GM19043 (cell line): ENCODE results near the gene TM4SF4.

Experiments used
- ATAC-seq: cut with Tn5 transposase; IDR thresholded peaks from one replicate; pipeline ENCODE4 v1.9.1; 2021; ENCODE audit warnings: low read depth; ENCODE audit not compliant: unreplicated experiment

TM4SF4 gene

GRCh38 chr3:149480326-149481017 lies 6.0 kb downstream of the TM4SF4 start:
- ATAC-seq = peak; percentile 90

DNA sequence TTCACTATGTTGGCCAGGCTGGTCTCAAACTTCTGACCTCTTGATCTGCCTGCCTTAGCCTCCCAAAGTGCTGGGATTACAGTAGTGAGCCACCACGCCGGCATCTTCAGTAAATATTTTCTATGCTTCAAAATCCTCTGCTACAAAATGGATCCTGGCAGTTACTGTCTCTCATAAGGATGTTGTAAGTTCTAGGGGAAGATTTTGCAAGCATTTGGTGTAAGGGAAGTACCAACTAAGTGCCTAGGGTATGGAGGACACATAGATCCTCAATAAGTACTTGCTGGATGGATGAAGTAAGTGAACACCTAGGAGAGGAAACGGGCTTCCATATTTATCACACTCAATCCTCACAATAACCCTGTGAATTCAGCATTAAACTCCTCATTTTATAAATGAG lies 6.6 kb downstream of the TM4SF4 start:
- ATAC-seq = no peak

- no peak for ATAC-seq
Observed at GRCh38 chr3:149481491-149481890, 7.0 kb downstream of the TM4SF4 start.

GRCh38 chr3:149486726-149487125 lies 12.2 kb downstream of the TM4SF4 start:
- ATAC-seq = no peak

DNA sequence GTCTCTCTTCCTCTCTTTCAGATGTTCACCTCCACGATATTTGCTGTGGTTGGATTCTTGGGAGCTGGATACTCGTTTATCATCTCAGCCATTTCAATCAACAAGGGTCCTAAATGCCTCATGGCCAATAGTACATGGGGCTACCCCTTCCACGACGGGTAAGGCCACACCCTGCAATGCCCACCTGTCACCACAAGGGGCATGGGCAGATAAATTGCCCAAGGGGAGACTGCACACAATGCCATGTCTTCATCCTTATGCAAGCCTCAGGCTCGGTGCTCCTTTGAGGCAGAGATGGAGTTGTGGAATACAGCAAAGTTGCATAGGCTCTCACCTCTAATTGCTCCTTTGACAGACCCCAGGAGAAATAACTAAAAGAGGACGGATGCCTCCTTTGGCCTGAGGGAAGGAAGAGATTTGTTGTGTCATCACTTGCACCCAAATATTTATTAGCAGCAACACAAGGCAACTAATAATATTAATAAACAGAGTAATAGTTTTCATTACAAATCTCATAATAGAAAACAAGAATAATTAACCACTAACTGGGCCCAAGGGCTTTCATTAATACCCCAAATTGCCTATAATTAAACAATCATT lies 13.2 kb downstream of the TM4SF4 start:
- ATAC-seq = peak; percentile 92

DNA sequence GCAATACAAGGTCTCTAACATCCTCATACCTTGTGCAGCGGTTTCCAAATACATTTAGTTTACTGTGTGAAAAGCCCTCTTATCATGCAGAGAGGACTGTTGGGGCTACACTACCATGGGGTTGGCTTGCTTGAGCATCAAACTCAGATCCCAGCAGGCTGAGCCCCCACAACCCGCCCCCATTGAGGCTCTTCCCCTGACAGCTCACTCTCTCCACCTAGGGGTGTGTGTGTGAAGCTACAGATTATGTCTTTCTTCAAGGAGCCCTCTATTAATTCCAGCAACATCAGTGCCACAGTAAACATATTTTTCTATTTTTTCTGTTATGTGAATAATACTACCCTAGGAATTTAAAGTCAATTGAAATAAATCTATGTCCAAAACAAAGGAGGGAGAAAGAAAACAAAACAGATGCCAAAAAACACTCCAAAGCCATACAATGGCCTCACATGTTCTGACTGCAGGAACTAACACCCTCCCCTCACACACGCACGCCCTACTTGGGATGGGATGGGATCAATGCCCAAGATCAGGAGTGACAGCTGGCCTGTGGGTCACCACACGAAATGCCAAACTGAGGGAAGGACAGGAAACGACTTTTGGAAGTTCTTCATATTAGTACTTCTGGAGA lies 14.7 kb downstream of the TM4SF4 start:
- ATAC-seq = no peak

DNA sequence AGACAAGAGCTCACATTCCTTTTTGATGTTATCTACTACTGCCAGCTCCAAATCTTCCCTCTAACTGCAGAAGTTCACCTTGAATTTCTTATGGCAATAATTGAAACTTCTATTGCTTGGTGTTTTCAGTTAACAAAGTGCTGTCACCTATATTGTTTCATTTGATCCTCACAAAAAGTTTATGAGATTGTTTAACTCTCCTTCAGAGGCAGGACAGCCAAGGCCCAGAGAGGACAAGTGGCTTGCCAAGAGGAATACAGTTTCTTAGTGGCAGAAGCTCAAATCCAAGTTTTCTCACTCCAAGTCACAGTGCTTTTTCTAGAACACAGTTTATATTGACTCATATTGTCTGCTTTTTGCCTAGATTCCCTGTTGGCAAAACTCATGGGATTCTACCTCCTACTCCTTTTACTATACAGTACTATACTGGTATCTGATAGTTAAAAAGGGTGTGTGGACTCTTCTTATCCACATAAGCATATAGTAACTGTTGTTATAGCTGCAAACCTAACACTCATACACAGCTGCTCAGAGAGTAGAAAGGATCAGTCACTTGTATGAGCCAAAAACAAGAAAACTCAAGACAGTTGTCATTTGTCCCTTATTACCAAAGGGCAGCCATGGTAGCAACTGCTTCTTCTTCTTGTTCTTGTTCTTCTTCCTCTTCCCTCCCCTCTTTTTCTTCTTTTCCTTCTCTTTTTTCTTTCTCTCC lies 15.9 kb downstream of the TM4SF4 start:
- no peak for ATAC-seq

GRCh38 chr3:149493315-149494021 lies 19.0 kb downstream of the TM4SF4 start:
- ATAC-seq = no peak

DNA sequence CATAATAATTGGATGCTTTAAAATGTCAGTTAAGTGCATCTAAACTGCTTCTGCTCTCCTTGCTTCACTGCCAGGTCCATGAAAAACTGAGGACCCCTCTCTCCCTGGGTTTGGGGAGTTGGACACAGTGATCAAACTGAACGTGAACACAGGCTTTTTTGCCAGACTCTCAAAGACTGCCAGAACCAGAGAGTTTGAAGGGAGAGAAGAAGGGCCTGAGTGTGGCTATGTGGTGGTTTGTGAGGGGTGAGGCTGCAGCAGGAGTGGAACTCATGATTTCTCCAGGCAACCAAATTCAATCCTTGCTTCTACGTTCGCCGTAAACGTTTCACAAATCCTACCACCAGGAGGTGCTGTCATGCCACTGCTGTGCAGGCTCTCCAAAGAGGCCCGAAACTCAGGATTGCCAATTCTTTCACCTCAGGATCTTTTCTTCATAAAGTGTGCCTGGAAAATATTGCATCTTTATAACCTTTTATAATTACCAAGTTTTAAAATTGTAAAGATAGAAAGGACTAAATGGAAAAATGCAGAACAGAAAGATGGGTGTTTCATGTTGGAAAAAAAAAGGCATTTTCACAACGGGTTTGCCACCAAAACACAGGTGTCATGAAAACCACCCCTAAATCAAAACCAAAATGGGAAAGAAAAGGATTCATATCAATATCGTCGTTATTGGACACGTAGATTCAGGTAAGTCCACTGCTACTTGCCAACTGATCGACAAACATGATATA lies 19.7 kb downstream of the TM4SF4 start:
- ATAC-seq = no peak

DNA sequence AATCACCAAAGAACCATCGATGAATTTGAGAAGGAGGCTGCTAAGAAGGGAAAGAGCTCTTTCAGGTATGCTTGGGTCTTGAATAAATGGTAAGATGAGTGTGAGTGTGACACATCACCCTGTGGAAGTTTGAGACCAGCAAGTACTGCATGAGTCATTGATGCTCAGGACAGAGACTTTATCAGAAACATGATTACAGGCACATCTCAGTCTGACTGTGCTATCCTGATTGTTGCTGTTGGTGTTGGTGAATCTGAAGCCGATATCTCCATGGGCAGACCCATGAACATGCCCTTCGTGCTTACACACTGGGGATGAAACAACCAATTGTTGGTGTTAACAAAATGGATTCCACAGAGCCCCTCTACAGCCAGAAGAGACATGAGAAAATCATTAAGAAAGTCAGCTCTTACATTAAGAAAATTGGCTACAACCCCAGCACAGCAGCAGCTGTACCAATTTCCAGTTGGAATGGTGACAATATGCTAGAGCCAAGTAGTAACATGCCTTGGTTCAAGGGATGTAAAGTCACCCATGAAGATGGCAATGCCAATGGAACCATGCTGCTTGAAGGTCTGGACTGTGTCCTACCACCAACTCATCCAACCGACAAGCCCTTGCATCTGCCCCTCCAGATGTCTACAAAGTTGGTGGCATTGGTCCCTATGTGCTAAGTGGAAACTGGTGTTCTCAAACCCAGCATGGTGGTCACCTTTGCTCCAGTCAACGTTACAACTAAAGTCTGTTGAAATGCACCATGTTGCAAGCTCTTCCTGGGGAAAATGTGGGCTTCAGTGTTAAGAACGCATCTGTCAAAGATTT lies 20.5 kb downstream of the TM4SF4 start:
- no peak for ATAC-seq

DNA sequence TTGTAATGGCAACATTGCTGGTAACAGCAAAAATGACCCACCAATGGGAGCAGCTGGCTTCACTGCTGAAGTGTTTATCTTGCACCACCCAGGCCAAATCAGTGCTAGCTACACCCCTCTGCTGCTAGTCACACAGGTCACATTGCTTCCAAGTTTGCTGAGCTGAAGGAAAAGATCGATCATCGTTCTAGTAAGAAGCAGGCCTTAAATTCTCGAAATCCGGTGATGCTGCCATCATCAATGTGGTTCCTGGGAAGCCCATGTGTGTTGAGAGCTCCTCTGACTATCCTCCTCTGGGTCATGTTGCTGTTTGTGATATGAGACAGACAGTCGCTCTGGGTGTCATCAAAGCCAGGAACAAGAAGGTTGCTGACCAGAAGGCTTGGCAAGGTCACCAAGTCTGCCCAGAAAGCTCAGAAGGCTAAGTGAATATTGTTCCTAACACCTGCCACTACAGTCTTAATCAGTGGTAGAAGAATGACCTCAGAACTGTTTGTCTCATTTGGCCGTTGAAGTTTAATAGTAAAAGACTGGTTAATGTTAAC lies 21.2 kb downstream of the TM4SF4 start:
- ATAC-seq = no peak

DNA sequence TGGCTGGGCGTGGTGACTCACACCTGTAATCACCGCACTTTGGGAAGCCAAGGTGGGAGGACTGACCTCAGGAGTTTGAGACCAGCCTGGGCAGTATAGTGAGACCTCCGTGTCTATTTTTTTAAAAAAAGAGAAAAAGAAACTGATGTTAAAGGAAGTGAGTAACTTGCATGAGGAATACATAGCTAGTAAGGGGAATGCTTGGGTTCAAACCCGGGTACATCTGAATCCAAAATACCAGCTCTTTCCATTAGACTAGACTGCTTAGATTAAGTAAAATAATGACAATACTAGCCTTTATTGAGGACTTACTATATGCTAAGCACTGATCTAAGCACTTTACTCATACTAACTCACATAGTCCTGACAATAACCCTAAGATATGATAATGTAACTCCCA lies 22.4 kb downstream of the TM4SF4 start:
- ATAC-seq = no peak

DNA sequence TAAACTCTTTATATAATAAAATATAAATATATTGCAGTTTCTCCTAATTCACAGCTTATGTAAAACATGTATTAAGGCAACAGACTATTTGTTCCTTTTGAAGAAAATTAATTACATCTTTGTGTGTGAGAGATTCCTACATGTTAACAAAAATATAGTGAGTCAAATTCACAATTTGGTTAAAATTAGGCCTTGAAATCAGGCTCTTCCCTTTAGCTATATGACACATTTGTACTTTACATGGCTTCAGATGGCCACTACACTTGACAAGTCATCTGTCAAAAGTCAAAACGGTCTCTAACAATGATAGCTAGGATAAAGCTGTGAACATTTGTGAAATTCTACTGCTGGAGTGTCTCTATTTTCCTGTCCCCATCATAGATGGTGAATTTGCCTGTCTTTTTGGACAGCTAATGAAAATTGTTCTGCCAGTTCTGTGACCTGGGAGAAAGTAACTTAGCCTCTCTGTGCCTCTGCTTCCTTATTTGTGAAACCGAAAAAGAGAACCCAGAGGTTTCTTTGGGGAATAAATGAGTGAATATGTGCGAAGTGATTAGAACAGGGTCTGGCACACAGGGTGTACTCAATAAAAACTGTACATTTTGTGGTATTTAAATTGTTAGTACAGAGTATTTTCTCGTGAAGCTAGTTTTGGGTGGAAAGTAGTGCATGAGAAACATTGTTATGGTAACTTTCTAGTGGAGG lies 23.6 kb downstream of the TM4SF4 start:
- no peak for ATAC-seq

- ATAC-seq = no peak
Observed at GRCh38 chr3:149501524-149501923, 27.0 kb downstream of the TM4SF4 start.

- no peak for ATAC-seq
Observed at GRCh38 chr3:149502438-149502837, 27.9 kb downstream of the TM4SF4 start.

GRCh38 chr3:149506540-149506939 lies 32.0 kb downstream of the TM4SF4 start:
- no peak for ATAC-seq

DNA sequence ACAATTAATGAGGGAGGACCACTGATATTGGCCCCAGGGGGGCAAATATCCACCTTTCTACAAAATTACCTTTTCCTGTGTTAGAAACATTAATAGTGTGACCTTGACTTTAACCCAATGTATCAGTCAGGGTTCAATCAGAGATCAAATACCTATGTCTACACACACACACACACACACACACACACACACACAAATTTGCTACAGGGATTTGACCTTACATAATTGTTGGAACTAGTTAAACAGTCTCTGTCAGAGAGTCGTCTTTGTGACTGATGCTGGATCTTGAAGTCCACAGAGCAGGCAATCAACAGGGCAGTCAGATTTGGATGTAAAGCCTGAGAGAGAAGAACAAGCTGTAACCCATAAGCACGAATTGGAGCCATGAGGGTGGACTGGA lies 32.5 kb downstream of the TM4SF4 start:
- ATAC-seq = no peak

- no peak for ATAC-seq
Observed at GRCh38 chr3:149507491-149508324, 33.2 kb downstream of the TM4SF4 start.
